ENCODE data around the gene TXNRD1. TPM values are rescaled to one million over a fixed set of nuclear protein-coding genes. Genes with fewer than 3 reads are reported as not detected.

TXNRD1 gene
- total and polyA plus RNA-seq, 10 donors, result 13.7 to 107 (median 56.8) TPM

DNA sequence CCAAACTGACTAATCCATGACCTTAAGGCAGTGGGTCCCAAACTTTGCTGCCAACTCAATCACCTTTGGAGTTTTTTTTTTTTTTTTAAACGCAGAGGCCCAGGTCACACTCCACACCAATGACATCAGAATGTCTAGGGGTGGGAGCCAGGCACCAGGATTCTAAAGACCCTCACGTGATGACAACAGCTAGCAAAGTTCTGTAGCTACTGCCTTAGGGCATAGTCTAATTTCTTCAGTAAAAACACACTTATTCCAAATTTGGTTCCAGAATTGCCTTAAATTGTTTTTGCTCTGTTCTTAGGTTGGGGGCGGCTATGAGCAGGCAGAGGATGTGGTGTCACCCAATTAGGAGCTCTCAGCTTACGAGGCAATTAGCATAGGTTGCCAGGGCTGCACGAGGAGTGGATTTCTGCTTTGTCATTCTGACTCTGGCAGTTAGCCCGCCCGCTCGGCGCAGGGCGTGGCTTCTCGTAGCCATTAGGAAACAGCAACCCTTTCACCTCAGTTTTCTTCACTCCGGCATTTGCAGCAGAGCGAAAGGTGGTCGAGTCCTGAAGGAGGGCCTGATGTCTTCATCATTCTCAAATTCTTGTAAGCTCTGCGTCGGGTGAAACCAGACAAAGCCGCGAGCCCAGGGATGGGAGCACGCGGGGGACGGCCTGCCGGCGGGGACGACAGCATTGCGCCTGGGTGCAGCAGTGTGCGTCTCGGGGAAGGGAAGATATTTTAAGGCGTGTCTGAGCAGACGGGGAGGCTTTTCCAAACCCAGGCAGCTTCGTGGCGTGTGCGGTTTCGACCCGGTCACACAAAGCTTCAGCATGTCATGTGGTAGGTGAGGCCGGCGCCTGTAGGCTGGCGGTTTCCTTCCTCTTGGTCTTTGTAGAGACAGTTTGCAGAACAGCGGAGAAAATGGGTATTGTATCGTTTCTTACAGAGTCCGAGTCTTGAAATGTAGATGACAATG, 71.2 kb downstream of the TXNRD1 start:
- no peaks in the 10 kb centered on the region for H3K9me3 ChIP-seq
- peaks cover 0 to 24% (median 4%) of the 10 kb centered on the region in 6 donors for H3K36me3 ChIP-seq
- peak; percentile 97 for DNase-seq
- peaks cover 24 to 50% (median 40%) of the 10 kb centered on the region in 6 donors for H3K4me1 ChIP-seq
- H3K27me3 ChIP-seq (replicated peaks in 1 of 7), result no peaks in the 10 kb centered on the region
- intact Hi-C loops (cut with DNase I; ENCODE audit: low total_unique reads), result loop anchor here (10.0 kb wide), 1 partner anchor 72 kb away; the partner anchor contains the start of gene TXNRD1
- TF ChIP-seq POLR2AphosphoS5 (IDR thresholded peaks at IDR 0.05), result peak; percentile 94 to 95 (median 94)
- TF ChIP-seq, protein P1, sequence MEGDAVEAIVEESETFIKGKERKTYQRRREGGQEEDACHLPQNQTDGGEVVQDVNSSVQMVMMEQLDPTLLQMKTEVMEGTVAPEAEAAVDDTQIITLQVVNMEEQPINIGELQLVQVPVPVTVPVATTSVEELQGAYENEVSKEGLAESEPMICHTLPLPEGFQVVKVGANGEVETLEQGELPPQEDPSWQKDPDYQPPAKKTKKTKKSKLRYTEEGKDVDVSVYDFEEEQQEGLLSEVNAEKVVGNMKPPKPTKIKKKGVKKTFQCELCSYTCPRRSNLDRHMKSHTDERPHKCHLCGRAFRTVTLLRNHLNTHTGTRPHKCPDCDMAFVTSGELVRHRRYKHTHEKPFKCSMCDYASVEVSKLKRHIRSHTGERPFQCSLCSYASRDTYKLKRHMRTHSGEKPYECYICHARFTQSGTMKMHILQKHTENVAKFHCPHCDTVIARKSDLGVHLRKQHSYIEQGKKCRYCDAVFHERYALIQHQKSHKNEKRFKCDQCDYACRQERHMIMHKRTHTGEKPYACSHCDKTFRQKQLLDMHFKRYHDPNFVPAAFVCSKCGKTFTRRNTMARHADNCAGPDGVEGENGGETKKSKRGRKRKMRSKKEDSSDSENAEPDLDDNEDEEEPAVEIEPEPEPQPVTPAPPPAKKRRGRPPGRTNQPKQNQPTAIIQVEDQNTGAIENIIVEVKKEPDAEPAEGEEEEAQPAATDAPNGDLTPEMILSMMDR (IDR thresholded peaks at IDR 0.05 in 8 of 11, conservative IDR thresholded peaks at IDR 0.05 in 3 of 11), result peak in 6 of 11 experiments; percentile 5 to 30 (median 22)
- peak in 2 of 3 donors; percentile 8 to 60 for TF ChIP-seq POLR2A (IDR thresholded peaks at IDR 0.05)
- WGBS, 5 donors, result 0 to 2% (median 1%) methylated on average over 29 to 40 of the region's 40 CpGs
- peak overlapping the region; percentile 67 to 99 (median 96) for H3K27ac ChIP-seq
- peak overlapping the region; percentile 56 to 97 (median 86) for H3K4me3 ChIP-seq

DNA sequence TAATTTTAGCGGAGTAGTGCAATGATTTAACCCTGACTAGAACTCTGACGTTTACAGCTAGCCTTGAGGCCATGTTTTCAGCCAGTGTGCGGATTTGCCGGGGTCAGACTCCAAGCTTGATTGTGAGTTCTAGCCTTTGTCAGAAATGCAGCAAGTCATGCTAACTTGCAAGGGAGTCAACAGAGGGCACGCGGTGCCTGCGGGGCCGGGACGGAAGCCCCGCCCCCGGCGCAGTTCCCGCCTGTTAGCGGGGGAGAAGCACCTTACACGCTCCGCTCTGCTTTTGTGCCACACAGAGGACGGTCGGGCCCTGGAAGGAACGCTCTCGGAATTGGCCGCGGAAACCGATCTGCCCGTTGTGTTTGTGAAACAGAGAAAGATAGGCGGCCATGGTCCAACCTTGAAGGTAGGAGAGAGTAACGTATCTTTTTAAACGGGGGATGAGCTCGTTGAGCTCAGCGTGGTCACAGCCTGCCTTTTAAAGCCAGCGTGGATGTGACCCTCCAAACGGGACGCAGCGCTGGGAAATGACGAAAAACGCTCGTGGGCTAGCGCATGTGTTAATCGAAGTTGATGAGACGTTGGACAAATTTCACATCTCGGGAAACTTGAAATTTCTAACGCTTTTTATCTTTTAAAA, 73.2 kb downstream of the TXNRD1 start:
- intact Hi-C loops (cut with DNase I; ENCODE audit: low total_unique reads), result loop anchor here (10.0 kb wide), 1 partner anchor 74 kb away; the partner anchor contains the start of gene TXNRD1
- Histone ChIP-seq H3K4me1 (peaks cover 24 to 67% (median 40%) of the 10 kb centered on the region in 6 donors), H3K4me3 (peak overlapping the region; percentile 56 to 97 (median 86)), H3K27ac (peak overlapping the region; percentile 67 to 99 (median 96)), H3K36me3 (peaks cover 0 to 44% (median 6%) of the 10 kb centered on the region in 6 donors), H3K27me3 (replicated peaks in 1 of 7) (no peaks in the 10 kb centered on the region), H3K9me3 (no peaks in the 10 kb centered on the region)
- 0 to 1% (median 0%) methylated on average over 25 to 41 of the region's 41 CpGs for WGBS, 5 donors
- DNase-seq, result peak; percentile 97
- TF ChIP-seq POLR2AphosphoS5 (IDR thresholded peaks at IDR 0.05) (peak; percentile 95 to 97 (median 96)), POLR2A (IDR thresholded peaks at IDR 0.05) (peak in 2 of 3 donors; percentile 56 to 89)
- TF ChIP-seq, protein P1 (IDR thresholded peaks at IDR 0.05 in 8 of 11, conservative IDR thresholded peaks at IDR 0.05 in 3 of 11), result peak in 3 of 11 experiments; percentile 14 to 39 (median 18)

DNA sequence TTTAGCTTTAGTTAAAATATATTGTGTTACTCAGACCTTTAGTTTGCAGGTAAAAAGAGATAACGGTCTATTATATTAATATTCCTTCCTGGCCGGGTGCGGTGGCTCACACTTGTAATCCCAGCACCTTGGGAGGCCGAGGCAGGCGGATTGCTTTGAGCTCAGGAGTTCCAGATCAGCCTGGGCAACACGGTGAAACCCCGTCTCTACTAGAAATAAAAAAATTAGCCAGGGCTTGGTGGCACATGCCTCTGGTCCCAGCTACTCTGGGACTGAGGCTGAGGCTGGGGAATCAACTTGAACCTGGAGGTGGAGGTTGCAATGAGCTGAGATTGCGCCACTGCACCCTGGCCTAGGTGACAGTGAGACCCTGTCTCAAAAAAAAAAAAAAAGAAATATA, 74.7 kb downstream of the TXNRD1 start:
- Histone ChIP-seq H3K4me1 (peaks cover 24 to 80% (median 48%) of the 10 kb centered on the region in 6 donors), H3K4me3 (peak overlapping the region in 3 of 8 donors; percentile 81 to 97 (median 85)), H3K36me3 (peaks cover 0 to 60% (median 10%) of the 10 kb centered on the region in 6 donors), H3K27ac (peak overlapping the region in 1 of 8 donors; percentile 97), H3K9me3 (no peaks in the 10 kb centered on the region), H3K27me3 (replicated peaks in 1 of 7) (no peaks in the 10 kb centered on the region)
- intact Hi-C loops (cut with DNase I; ENCODE audit: low total_unique reads), result no loop called here
- no peak for TF ChIP-seq POLR2AphosphoS5 (IDR thresholded peaks at IDR 0.05)
- TF ChIP-seq, protein P1 (IDR thresholded peaks at IDR 0.05 in 8 of 11, conservative IDR thresholded peaks at IDR 0.05 in 3 of 11), result no peak
- no peak for TF ChIP-seq POLR2A (IDR thresholded peaks at IDR 0.05)
- no peak for DNase-seq
- whole genome bisulfite sequencing, 5 donors, result 85 to 95% (median 89%) methylated on average over 8 of the region's 8 CpGs

All from spleen (tissue), 11 donors.